Activated CD4-positive, CD25-positive, alpha-beta regulatory T cell (primary cell): ENCODE measurements around the gene MS4A18.

Source experiments
- DNase-seq, 4 experiments: peaks; one replicate each; lab custom pipeline; 2025; lab: John Stamatoyannopoulos, UW

Gene MS4A18

GRCh38 chr11:60766547-60766946, 42.0 kb downstream of the MS4A18 start:
- DNase-seq = no peak

GRCh38 chr11:60767388-60767811, 42.9 kb downstream of the MS4A18 start:
- no peak for DNase-seq

- DNase-seq = no peak
Measured at GRCh38 chr11:60768202-60768601, 43.7 kb downstream of the MS4A18 start.

GRCh38 chr11:60769273-60769672, 44.8 kb downstream of the MS4A18 start:
- no peak for DNase-seq

GRCh38 chr11:60769811-60770210, 45.3 kb downstream of the MS4A18 start:
- DNase-seq = no peak

GRCh38 chr11:60771146-60771545, 46.6 kb downstream of the MS4A18 start:
- DNase-seq = no peak

- DNase-seq = no peak
Measured at GRCh38 chr11:60771879-60772525, 47.5 kb downstream of the MS4A18 start.

GRCh38 chr11:60772666-60773065, 48.1 kb downstream of the MS4A18 start:
- no peak for DNase-seq

GRCh38 chr11:60774726-60775125, 50.2 kb downstream of the MS4A18 start:
- no peak for DNase-seq

GRCh38 chr11:60775420-60775961, 51.0 kb downstream of the MS4A18 start:
- DNase-seq = peak; percentile 52 to 59 (median 58)

GRCh38 chr11:60776167-60776566, 51.6 kb downstream of the MS4A18 start:
- no peak for DNase-seq

GRCh38 chr11:60777106-60777505, 52.6 kb downstream of the MS4A18 start:
- no peak for DNase-seq

GRCh38 chr11:60777572-60777971, 53.1 kb downstream of the MS4A18 start:
- no peak for DNase-seq

- no peak for DNase-seq
Measured at GRCh38 chr11:60780065-60780464, 55.5 kb downstream of the MS4A18 start.

GRCh38 chr11:60780774-60781173, 56.3 kb downstream of the MS4A18 start:
- no peak for DNase-seq

GRCh38 chr11:60781286-60781980, 56.9 kb downstream of the MS4A18 start:
- no peak for DNase-seq

GRCh38 chr11:60781981-60782316, 57.4 kb downstream of the MS4A18 start:
- DNase-seq = no peak

GRCh38 chr11:60782393-60783140, 58.0 kb downstream of the MS4A18 start:
- DNase-seq = no peak

GRCh38 chr11:60783141-60783484, 58.6 kb downstream of the MS4A18 start:
- no peak for DNase-seq

GRCh38 chr11:60783911-60784310, 59.4 kb downstream of the MS4A18 start:
- no peak for DNase-seq

GRCh38 chr11:60785136-60785535, 60.6 kb downstream of the MS4A18 start, which contains the start of gene MS4A10:
TSS of gene MS4A10 (plus strand) at chr11:60785333. CDS start at chr11:60790336, 5,003 bp downstream.
- DNase-seq = no peak

- no peak for DNase-seq
Measured at GRCh38 chr11:60785806-60786361, 61.4 kb downstream of the MS4A18 start.
